Measurements from ENCODE around the gene FAM111B. TPM values are rescaled to one million over a fixed set of nuclear protein-coding genes. Genes with fewer than 3 reads are reported as not detected.
"Not testable (repeated sequence)": the region's sequence is repeated elsewhere in the genome, so short reads cannot be mapped to it uniquely, and the experiment has no call there.

The FAM111B gene
- total RNA-seq, 1 experiment from 2014 or later = 39.5 TPM

- Mint-ChIP-seq H3K27me3 (ENCODE audit: unreplicated experiment) (peaks cover 88% of the 10 kb centered on the region), H3K4me3 (ENCODE audit: low read depth, unreplicated experiment) (no peak overlapping the region), H3K4me1 (ENCODE audit: low read depth, unreplicated experiment) (no peaks in the 10 kb centered on the region), H3K9me3 (ENCODE audit: low read depth, unreplicated experiment) (no peaks in the 10 kb centered on the region), H3K36me3 (ENCODE audit: insufficient read depth, unreplicated experiment) (peaks cover 5% of the 10 kb centered on the region), H3K27ac (ENCODE audit: unreplicated experiment) (no peak overlapping the region)
- no TSS peak for BruUV-seq (replicated peaks)
- DNase-seq = no peak
- intact Hi-C loops (cut with micrococcal nuclease; ENCODE audit: unreplicated experiment) = no loop called here
- no peak for TF ChIP-seq CTCF (IDR thresholded peaks at IDR 0.05; ENCODE audit: unreplicated experiment)
- CTCF ChIA-PET = no interaction called here
Measured at GRCh38 chr11:59062602-59063529, 44.2 kb upstream of the FAM111B start.

- intact Hi-C loops (cut with micrococcal nuclease; ENCODE audit: unreplicated experiment); BruUV-seq (replicated peaks); H3K4me3 Mint-ChIP-seq (ENCODE audit: low read depth, unreplicated experiment); H3K36me3 Mint-ChIP-seq (ENCODE audit: insufficient read depth, unreplicated experiment); H3K9me3 Mint-ChIP-seq (ENCODE audit: low read depth, unreplicated experiment); H3K27ac Mint-ChIP-seq (ENCODE audit: unreplicated experiment); H3K4me1 Mint-ChIP-seq (ENCODE audit: low read depth, unreplicated experiment); CTCF ChIA-PET; DNase-seq: not testable (repeated sequence)
- H3K27me3 Mint-ChIP-seq (ENCODE audit: unreplicated experiment) = peaks cover 98% of the 10 kb centered on the region
Measured at GRCh38 chr11:59063996-59064727, 42.9 kb upstream of the FAM111B start.

- CTCF ChIA-PET = no interaction called here
- no peak for TF ChIP-seq CTCF (IDR thresholded peaks at IDR 0.05; ENCODE audit: unreplicated experiment)
- no peaks in the 10 kb centered on the region for H3K9me3 Mint-ChIP-seq (ENCODE audit: low read depth, unreplicated experiment)
- intact Hi-C loops (cut with micrococcal nuclease; ENCODE audit: unreplicated experiment) = no loop called here
- no TSS peak for BruUV-seq (replicated peaks)
- no peaks in the 10 kb centered on the region for H3K4me1 Mint-ChIP-seq (ENCODE audit: low read depth, unreplicated experiment)
- peaks cover 99% of the 10 kb centered on the region for H3K27me3 Mint-ChIP-seq (ENCODE audit: unreplicated experiment)
- H3K4me3 Mint-ChIP-seq (ENCODE audit: low read depth, unreplicated experiment) = no peak overlapping the region
- H3K27ac Mint-ChIP-seq (ENCODE audit: unreplicated experiment) = no peak overlapping the region
- H3K36me3 Mint-ChIP-seq (ENCODE audit: insufficient read depth, unreplicated experiment) = no peaks in the 10 kb centered on the region
- DNase-seq = no peak
Measured at GRCh38 chr11:59069087-59069486, 38.0 kb upstream of the FAM111B start.

DNA sequence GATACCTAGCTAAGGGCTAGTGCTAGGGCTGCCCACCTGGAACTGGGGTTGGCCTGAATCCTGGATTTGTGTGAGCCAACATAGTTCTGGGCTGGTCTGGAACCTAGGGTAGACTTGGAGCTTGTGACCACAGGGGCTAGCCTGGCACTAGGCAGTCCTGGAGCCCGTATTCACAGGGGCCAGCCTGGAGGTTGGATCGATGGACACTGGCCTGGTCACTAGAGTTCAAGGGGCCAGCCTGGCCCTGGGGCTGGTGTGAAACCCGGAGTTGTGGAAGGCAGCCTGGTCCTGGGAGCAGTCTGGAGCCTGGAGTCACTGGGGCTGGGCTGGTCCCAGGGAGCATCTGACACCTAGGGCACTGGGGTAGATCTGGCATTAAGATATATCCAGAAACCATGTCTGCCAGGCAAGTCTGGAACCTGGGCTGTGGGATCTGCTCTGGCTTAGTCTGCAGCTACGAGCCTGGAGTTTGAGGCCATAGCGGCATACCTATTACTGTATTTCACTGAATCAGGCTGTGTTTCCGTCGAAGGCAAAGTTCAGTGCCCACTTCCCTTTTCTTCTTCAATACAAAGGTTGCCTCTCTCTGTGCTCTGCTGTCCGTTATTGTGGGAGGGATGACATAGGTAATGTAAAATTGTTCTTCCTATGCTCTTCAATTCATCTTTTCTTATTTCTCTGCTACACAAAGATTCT lies 30.0 kb upstream of the FAM111B start:
- Mint-ChIP-seq H3K4me3 (ENCODE audit: low read depth, unreplicated experiment) (no peak overlapping the region), H3K36me3 (ENCODE audit: insufficient read depth, unreplicated experiment) (no peaks in the 10 kb centered on the region), H3K9me3 (ENCODE audit: low read depth, unreplicated experiment) (no peaks in the 10 kb centered on the region), H3K27ac (ENCODE audit: unreplicated experiment) (no peak overlapping the region), H3K27me3 (ENCODE audit: unreplicated experiment) (peaks cover 81% of the 10 kb centered on the region), H3K4me1 (ENCODE audit: low read depth, unreplicated experiment) (no peaks in the 10 kb centered on the region)
- no peak for DNase-seq
- intact Hi-C loops (cut with micrococcal nuclease; ENCODE audit: unreplicated experiment) = no loop called here
- CTCF ChIA-PET = interaction anchor here (0.9 kb wide), 1 partner anchor 128 kb away, joined by 3 read pairs; no protein-coding TSS in a partner anchor
- no TSS peak for BruUV-seq (replicated peaks)
- no peak for TF ChIP-seq CTCF (IDR thresholded peaks at IDR 0.05; ENCODE audit: unreplicated experiment)
